ENCODE results near the gene WDR26.

WDR26 gene

DNA sequence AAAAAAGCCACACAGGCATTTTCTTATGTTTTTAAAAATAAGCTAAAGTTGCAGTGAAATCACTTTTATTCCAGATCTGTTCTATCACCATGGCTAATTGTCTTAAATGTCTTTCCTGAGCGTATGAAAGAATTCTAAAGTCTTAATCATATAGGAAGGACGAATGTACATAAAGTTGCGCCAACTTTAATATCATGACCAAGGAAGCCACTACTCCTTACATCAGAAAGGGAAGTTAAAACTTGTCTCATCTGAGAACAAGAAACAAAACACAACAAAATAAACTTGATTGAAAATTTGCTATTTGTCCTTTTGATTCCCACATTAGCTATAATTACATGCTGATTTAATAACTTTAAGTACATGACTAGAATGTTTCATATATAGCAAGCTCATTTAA, 51.4 kb downstream of the WDR26 start:
- no peak overlapping the region for H3K4me3 ChIP-seq (ENCODE audit: low read depth, low read length)
- TF ChIP-seq, protein P1, sequence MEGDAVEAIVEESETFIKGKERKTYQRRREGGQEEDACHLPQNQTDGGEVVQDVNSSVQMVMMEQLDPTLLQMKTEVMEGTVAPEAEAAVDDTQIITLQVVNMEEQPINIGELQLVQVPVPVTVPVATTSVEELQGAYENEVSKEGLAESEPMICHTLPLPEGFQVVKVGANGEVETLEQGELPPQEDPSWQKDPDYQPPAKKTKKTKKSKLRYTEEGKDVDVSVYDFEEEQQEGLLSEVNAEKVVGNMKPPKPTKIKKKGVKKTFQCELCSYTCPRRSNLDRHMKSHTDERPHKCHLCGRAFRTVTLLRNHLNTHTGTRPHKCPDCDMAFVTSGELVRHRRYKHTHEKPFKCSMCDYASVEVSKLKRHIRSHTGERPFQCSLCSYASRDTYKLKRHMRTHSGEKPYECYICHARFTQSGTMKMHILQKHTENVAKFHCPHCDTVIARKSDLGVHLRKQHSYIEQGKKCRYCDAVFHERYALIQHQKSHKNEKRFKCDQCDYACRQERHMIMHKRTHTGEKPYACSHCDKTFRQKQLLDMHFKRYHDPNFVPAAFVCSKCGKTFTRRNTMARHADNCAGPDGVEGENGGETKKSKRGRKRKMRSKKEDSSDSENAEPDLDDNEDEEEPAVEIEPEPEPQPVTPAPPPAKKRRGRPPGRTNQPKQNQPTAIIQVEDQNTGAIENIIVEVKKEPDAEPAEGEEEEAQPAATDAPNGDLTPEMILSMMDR (IDR thresholded peaks at IDR 0.05; ENCODE audit: low read depth, low read length, missing control alignments), result no peak
- DNase-seq (ENCODE audit: low read depth), result no peak

DNA sequence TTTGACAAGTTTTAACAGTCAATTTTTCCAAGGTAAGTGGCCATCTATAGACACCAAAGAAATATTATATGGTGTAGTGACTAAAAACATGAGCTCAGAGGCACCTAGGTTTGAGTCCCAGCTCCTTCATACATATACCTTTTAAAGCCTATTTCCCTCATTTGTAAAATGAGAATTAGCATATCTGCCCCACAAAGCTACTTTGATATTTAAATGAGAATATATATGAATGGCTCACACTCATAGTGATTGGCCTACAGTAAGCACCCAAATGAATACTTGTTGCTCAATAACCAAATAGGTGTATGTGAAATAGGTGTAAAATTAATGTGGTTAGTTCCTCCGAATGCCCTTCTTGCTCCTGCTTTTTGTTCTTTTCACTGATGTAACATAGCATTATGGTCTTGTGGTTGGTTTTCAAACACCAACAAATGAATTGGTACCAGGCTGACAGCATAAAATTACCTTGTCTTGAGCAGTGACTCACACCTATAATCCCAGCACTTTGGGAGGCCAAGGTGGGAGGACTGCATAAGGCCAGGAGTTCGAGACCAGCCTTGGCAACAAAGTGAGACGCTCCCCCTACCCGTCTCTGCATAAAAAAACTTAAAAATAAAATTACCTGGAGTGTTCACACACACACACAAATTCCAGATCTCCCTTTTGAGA, 52.6 kb downstream of the WDR26 start:
- no peak overlapping the region for H3K4me3 ChIP-seq (ENCODE audit: low read depth, low read length)
- TF ChIP-seq, protein P1 (IDR thresholded peaks at IDR 0.05; ENCODE audit: low read depth, low read length, missing control alignments), result no peak
- no peak for DNase-seq (ENCODE audit: low read depth)

DNA sequence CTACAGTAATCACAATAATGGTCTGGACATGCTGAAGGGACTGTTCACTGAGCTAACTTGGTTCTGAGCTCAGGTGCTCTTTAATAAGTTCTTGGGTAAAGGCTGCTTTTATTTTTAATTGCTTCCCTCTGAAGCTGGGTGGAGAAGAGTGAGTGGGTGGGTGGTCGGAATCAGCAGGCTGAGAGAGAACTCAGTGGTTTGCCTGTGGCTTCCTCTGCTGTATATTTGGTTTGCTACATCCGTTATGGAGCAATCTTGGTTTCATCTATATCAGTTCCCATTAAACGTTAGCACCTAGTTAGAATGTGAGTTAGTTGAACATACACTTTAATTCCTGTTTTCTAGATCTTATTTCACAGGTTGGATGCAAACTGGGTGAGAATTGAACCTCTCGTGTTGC, 54.6 kb downstream of the WDR26 start:
- DNase-seq (ENCODE audit: low read depth), result peak; percentile 39
- TF ChIP-seq, protein P1 (IDR thresholded peaks at IDR 0.05; ENCODE audit: low read depth, low read length, missing control alignments), result no peak
- H3K4me3 ChIP-seq (ENCODE audit: low read depth, low read length), result no peak overlapping the region

DNA sequence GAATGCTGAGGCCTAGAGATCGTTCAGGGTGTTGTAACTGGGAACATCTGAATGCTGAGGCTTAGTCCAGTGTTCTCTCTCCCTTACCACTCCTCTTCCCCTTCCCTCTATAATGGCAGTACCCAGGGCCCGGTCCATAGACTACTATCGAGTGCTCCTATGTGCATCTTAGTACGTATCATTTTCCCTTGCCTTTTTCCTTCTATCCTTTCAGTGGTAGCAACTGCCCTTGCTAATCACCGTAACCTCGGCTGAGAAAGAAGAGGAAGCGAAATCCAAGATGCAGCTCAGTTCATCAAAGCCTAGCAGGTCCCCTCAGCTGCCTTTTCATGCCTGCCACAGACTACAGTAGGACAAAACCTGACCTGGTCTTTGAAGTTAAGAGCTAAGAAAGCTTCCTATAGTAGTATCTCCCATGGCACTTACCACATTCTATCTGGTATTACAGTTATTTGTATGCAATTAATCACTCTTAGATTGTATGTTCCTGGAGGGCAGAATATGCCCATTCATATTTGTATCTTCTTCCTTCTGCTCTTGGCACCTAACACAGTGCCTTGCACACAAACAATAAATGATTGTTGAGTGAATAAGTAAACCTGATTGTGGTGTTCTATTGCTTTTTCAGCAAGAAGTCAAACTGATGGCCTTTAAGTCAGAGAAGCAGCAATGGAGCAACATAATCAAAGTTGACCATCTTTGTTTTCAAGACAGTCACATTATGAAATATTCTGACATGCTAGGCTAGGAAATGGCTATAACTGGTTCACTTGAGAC, 55.6 kb downstream of the WDR26 start:
- no peak for DNase-seq (ENCODE audit: low read depth)
- TF ChIP-seq, protein P1 (IDR thresholded peaks at IDR 0.05; ENCODE audit: low read depth, low read length, missing control alignments), result no peak
- no peak overlapping the region for H3K4me3 ChIP-seq (ENCODE audit: low read depth, low read length)

DNA sequence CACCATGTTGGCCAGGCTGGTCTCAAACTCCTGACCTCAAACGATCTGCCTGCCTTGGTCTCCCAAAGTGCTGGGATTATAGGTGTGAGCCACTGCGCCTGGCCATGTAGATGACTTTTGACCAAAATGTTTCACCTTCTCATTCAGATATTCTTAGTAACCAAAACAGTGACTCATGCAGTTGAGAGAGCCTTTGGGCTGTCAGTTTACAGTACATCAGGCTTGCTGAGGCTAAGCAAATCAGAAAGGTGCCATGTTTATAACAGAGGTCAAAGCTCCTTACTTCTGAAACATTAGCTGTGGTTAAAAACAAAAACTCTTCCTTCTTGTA, 57.0 kb downstream of the WDR26 start:
- TF ChIP-seq, protein P1 (IDR thresholded peaks at IDR 0.05; ENCODE audit: low read depth, low read length, missing control alignments), result no peak
- peak; percentile 24 for DNase-seq (ENCODE audit: low read depth)
- no peak overlapping the region for H3K4me3 ChIP-seq (ENCODE audit: low read depth, low read length)

DNA sequence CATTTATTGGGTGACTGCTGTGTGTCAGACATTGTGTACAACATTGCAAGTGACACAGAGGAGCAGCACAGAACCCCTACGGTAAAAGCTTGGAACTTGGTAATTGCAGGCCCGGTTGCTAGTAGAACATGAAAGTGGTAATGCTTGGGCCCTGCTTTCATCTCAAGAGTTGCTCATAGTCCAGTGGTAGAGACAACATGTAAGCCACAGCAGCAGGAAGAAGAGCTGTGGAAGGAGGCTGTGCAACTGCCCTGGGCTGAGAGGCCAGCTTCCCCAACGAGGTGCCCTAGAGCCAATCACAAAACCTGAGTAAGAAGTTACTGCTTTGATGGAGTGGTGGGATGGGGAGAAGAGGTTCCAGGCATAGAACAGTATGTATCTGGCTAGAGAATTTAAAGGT, 59.5 kb downstream of the WDR26 start:
- no peak overlapping the region for H3K4me3 ChIP-seq (ENCODE audit: low read depth, low read length)
- TF ChIP-seq, protein P1 (IDR thresholded peaks at IDR 0.05; ENCODE audit: low read depth, low read length, missing control alignments), result no peak
- no peak for DNase-seq (ENCODE audit: low read depth)
